ENCODE results near the gene MYO1E.

GRCh38 chr15:59289574-59289973 is 83.1 kb downstream of the MYO1E start:
- no peak for TF ChIP-seq CTCF (IDR thresholded peaks at IDR 0.05)
- no peak for TF ChIP-seq POLR2A (IDR thresholded peaks at IDR 0.05)
- TF ChIP-seq EP300 (IDR thresholded peaks at IDR 0.05): no peak
